Spleen (tissue), 7 donors: Measurements from ENCODE around the gene INO80.

ENCODE experiments used
- CTCF ChIP-seq, 11 experiments: fragments of 200-600 bp in 7 of 11; fragments of 450-650 bp in 4 of 11; sonication (generic) in 4 of 11; IDR thresholded peaks in 8 of 11; conservative IDR thresholded peaks in 3 of 11; 1 replicate in 7 of 11; 2 replicates in 4 of 11; pipeline versions ENCODE4 v1.4.0 to v1.8.0; 2016 to 2021; ENCODE audit warnings: antibody characterized with exemption in 11 of 11, inconsistent platforms in 4 of 11, mild to moderate bottlenecking in 1 of 11
- POLR2A ChIP-seq, 3 donors: fragments of 450-650 bp; IDR thresholded peaks; one replicate each; pipeline ENCODE4 v1.5.1; 2017; ENCODE audit warnings: antibody characterized with exemption in 3 of 3, mild to moderate bottlenecking in 1 of 3
- donor health status: DM: no; HTN: no; CAD: no; lungs with moderate emphysema.
- donor health status: DM: no; HTN: no; CAD: no.
- donor health status: DM: no; HTN: no; CAD: no.

DNA sequence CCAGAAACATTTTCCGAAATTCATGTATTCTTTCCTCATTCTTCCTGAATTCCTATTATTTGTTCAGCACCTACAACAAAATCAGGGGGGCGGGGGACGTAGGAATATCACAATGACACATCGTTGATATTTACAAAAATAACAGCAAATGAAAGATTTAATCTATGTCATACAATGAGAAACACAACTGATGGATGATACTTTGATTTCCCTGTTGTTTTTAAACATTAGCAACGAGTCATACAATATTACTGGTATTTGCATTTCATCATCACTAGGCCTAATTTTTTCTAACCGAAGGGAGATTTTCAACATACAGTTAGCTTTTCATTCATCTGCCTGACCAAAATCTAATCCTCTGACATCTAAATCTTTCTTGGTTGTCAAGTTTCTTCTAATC is 45.3 kb upstream of the INO80 start:
- TF ChIP-seq POLR2A (IDR thresholded peaks at IDR 0.05), result no peak
- TF ChIP-seq CTCF (IDR thresholded peaks at IDR 0.05 in 8 of 11, conservative IDR thresholded peaks at IDR 0.05 in 3 of 11), result no peak
